K562 (cell line): ENCODE results near the gene PTH1R. TPM values are rescaled to one million over a fixed set of nuclear protein-coding genes. Genes with fewer than 3 reads are reported as not detected.
A peak's percentile ranks its signal among the peaks of the same experiment; 100 is the strongest.

Experiments
- CLOCK ChIP-seq: fragments of 250-450 bp; sonication (Bioruptor Pico); IDR thresholded peaks from 2 replicates; pipeline ENCODE4 v1.4.0; 2020; ENCODE audit warnings: mild to moderate bottlenecking, moderate library complexity, borderline replicate concordance
- E2F5 ChIP-seq: sonication (generic); formaldehyde crosslinking; IDR thresholded peaks from 2 replicates; pipeline ENCODE4 v1.8.0; 2022; ENCODE audit warnings: mild to moderate bottlenecking, missing genetic modification reagents
- E2F6 ChIP-seq, 2 experiments: IDR thresholded peaks; 2 replicates each; pipeline ENCODE4 v1.6.1; 2011; ENCODE audit warnings: borderline replicate concordance in 1 of 2, control low read depth in 1 of 2, low read depth in 1 of 2, low read length in 1 of 2, mild to moderate bottlenecking in 1 of 2, mixed read lengths in 1 of 2, moderate library complexity in 1 of 2; ENCODE audit not compliant: insufficient read depth in 1 of 2, insufficient read length in 1 of 2, poor library complexity in 1 of 2, severe bottlenecking in 1 of 2; ENCODE audit errors: extremely low read depth in 1 of 2
- IRF1 ChIP-seq: sonication (generic); formaldehyde crosslinking; IDR thresholded peaks from 2 replicates; pipeline ENCODE4 v1.8.0; 2022; ENCODE audit warnings: missing genetic modification reagents, mild to moderate bottlenecking, borderline replicate concordance
- KLF6 ChIP-seq: fragments of 250-450 bp; sonication (Bioruptor Pico); IDR thresholded peaks from 2 replicates; pipeline ENCODE4 v1.4.0; 2020; ENCODE audit warnings: mild to moderate bottlenecking, moderate library complexity, borderline replicate concordance
- MNT ChIP-seq, 2 experiments: fragments of 450-650 bp; conservative IDR thresholded peaks; 2 replicates each; pipeline ENCODE4 v1.6.1; 2017; ENCODE audit warnings: mild to moderate bottlenecking in 2 of 2, moderate library complexity in 2 of 2
- PHF20 ChIP-seq: fragments of 450-650 bp; IDR thresholded peaks from 2 replicates; pipeline ENCODE4 v1.6.1; 2018; ENCODE audit not compliant: partially characterized antibody
- POLR2AphosphoS5 ChIP-seq: IDR thresholded peaks from 2 replicates; pipeline ENCODE4 v1.6.1; 2011; ENCODE audit warnings: mild to moderate bottlenecking, low read depth, low read length, moderate library complexity; ENCODE audit not compliant: control insufficient read depth, insufficient read depth
- PTBP1 ChIP-seq: fragments of 200-400 bp; formaldehyde crosslinking; IDR thresholded peaks from 2 replicates; pipeline ENCODE4 v1.6.1; 2017; ENCODE audit warnings: low read depth, low read length
- RFX7 ChIP-seq: fragments of 250-450 bp; sonication (Bioruptor Pico); IDR thresholded peaks from 2 replicates; pipeline ENCODE4 v1.5.1; 2021; ENCODE audit warnings: mild to moderate bottlenecking
- SREBF1 ChIP-seq: fragments of 150-350 bp; IDR thresholded peaks from 2 replicates; pipeline ENCODE4 v1.6.1; 2014; ENCODE audit warnings: antibody characterized with exemption, low read depth, low read length, borderline replicate concordance
- TRIM25 ChIP-seq: fragments of 450-650 bp; IDR thresholded peaks from 2 replicates; pipeline ENCODE4 v1.7.0; 2016; ENCODE audit warnings: borderline replicate concordance
- ZFPM2 ChIP-seq: fragments of 250-450 bp; sonication (Bioruptor Pico); IDR thresholded peaks from 2 replicates; pipeline ENCODE4 v1.5.1; 2022; ENCODE audit warnings: mild to moderate bottlenecking
- ZNF121 ChIP-seq: sonication (generic); formaldehyde crosslinking; conservative IDR thresholded peaks from 2 replicates; pipeline ENCODE4 v1.8.0; 2022; ENCODE audit warnings: missing genetic modification reagents
- ZNF174 ChIP-seq: fragments of 250-450 bp; sonication (Bioruptor Pico); IDR thresholded peaks from 2 replicates; pipeline ENCODE4 v1.4.0; 2020; ENCODE audit warnings: mild to moderate bottlenecking
- ZNF589 ChIP-seq: fragments of 200-800 bp; sonication (Bioruptor generic); IDR thresholded peaks from 2 replicates; pipeline ENCODE4 v1.6.1; 2016; ENCODE audit warnings: low read depth, missing genetic modification characterization, missing compliant biosample characterization
- ZNF76 ChIP-seq: fragments of 250-450 bp; sonication (Bioruptor Pico); IDR thresholded peaks from 2 replicates; pipeline ENCODE4 v1.4.0; 2020; ENCODE audit warnings: mild to moderate bottlenecking, moderate library complexity, borderline replicate concordance
- polyA plus RNA-seq, 8 experiments: library from polyadenylated mRNA; depleted of rRNA in 4 of 8; stranded (reverse) in 5 of 8; unstranded in 3 of 8; fragments of >200 nt; fragmentation: Nextera tagmentation in 2 of 8; fragmentation: Illumina TruSeq in 1 of 8; extraction: Ambion mirVana in 2 of 8; extraction: Trizol in 1 of 8; gene quantifications; 2 replicates each; pipeline versions ENCODE4 v1.2.1 to v1.2.3, GENCODE V29; 2011 to 2014; ENCODE audit warnings: inconsistent platforms in 1 of 8, missing spikeins in 1 of 8
- total RNA-seq, 7 experiments: library from RNA; depleted of rRNA in 6 of 7; stranded (reverse); fragments of >200 nt in 6 of 7; fragmentation: Illumina TruSeq in 2 of 7; extraction: Trizol in 2 of 7; gene quantifications; 2 replicates each; pipeline versions ENCODE4 v1.2.1 to v1.2.3, GENCODE V29; 2011 to 2021; ENCODE audit warnings: low replicate concordance in 1 of 7

The PTH1R gene
- total and polyA plus RNA-seq, 9 of the 15 experiments (the other 6 are each of a cell fraction or from before 2014, with no cell fraction given): not detected

GRCh38 chr3:46889381-46890110 is 12.0 kb downstream of the PTH1R start (continued):
- TF ChIP-seq CLOCK: no peak
- TF ChIP-seq RFX7 (CRISPR knock-in tag): no peak
- TF ChIP-seq ZNF76 (CRISPR knock-in tag): no peak
- TF ChIP-seq ZNF174 (CRISPR knock-in tag): no peak
- no peak for TF ChIP-seq POLR2AphosphoS5
- no peak for TF ChIP-seq ZNF121 (CRISPR knock-in tag)
- no peak for TF ChIP-seq PHF20
- no peak for TF ChIP-seq ZNF589 (CRISPR knock-in tag)
- no peak for TF ChIP-seq KLF6 (CRISPR knock-in tag)
- TF ChIP-seq MNT (conservative IDR thresholded peaks at IDR 0.05): no peak
- TF ChIP-seq E2F5: no peak
- TF ChIP-seq IRF1 (CRISPR knock-in tag): no peak
- no peak for TF ChIP-seq E2F6 (IDR thresholded peaks at IDR 0.05; ENCODE audit: borderline replicate concordance in 1 of 2, extremely low read depth in 1 of 2, insufficient read depth in 1 of 2, insufficient read length in 1 of 2, low read depth in 1 of 2, low read length in 1 of 2, poor library complexity in 1 of 2, severe bottlenecking in 1 of 2)
- TF ChIP-seq TRIM25: no peak
- no peak for TF ChIP-seq ZFPM2 (CRISPR knock-in tag)
- no peak for TF ChIP-seq SREBF1
- TF ChIP-seq PTBP1: 0 out of 2 replicates have a peak, but pooled peaks have one; percentile 53
